GM23248 (cell line): ENCODE results near the gene PAQR4.

Experiments
- EZH2 ChIP-seq: fragments of 200-600 bp; sonication (generic); IDR thresholded peaks from 2 replicates; pipeline ENCODE4 v1.6.1; 2018; ENCODE audit warnings: antibody characterized with exemption, mild to moderate bottlenecking; ENCODE audit not compliant: insufficient read depth, poor library complexity, severe bottlenecking
- EZH2phosphoT487 ChIP-seq: fragments of 200-600 bp; sonication (generic); IDR thresholded peaks from 2 replicates; pipeline ENCODE4 v1.6.1; 2018; ENCODE audit warnings: antibody characterized with exemption, moderate library complexity, mild to moderate bottlenecking, low read depth; ENCODE audit not compliant: insufficient read depth

GRCh38 chr16:3022208-3022683 is 53.1 kb downstream of the PAQR4 start:
- TF ChIP-seq EZH2 (no peak), EZH2phosphoT487 (no peak)
